ENCODE results near the gene NAA15. TPM values are rescaled to one million over a fixed set of nuclear protein-coding genes. Genes with fewer than 3 reads are reported as not detected.

Gene NAA15
- total RNA-seq, 4 donors from 2014 or later: 17.5 to 28.5 (median 20.5) TPM

GRCh38 chr4:139389991-139390390 lies 88.7 kb downstream of the NAA15 start:
- intact Hi-C loops (cut with DNase I; ENCODE audit: low total_unique reads): no loop called here
- 100% methylated on average over 1 of the region's 1 CpG for WGBS, 2 donors
- H3K4me3 ChIP-seq (ENCODE audit: low read depth, poor library complexity, severe bottlenecking): no peak overlapping the region
- no peak for DNase-seq (ENCODE audit: low spot score in 2 of 2)
- TF ChIP-seq POLR2A (IDR thresholded peaks at IDR 0.05) (no peak), CTCF (IDR thresholded peaks at IDR 0.05) (no peak)

- 95 to 96% methylated on average over 2 of the region's 2 CpGs for WGBS, 2 donors
- no peak for TF ChIP-seq POLR2A (IDR thresholded peaks at IDR 0.05)
- no peak for TF ChIP-seq CTCF (IDR thresholded peaks at IDR 0.05)
- DNase-seq (ENCODE audit: low spot score in 2 of 2): no peak
- no peak overlapping the region for H3K4me3 ChIP-seq (ENCODE audit: low read depth, poor library complexity, severe bottlenecking)
- intact Hi-C loops (cut with DNase I; ENCODE audit: low total_unique reads): no loop called here
These were observed 90.4 kb downstream of the NAA15 start for GRCh38 chr4:139391731-139392130.

GRCh38 chr4:139392797-139393196 lies 91.5 kb downstream of the NAA15 start:
- intact Hi-C loops (cut with DNase I; ENCODE audit: low total_unique reads): no loop called here
- TF ChIP-seq POLR2A (IDR thresholded peaks at IDR 0.05) (no peak), CTCF (IDR thresholded peaks at IDR 0.05) (no peak)
- WGBS, 2 donors: 94% methylated on average over 4 of the region's 4 CpGs
- no peak overlapping the region for H3K4me3 ChIP-seq (ENCODE audit: low read depth, poor library complexity, severe bottlenecking)
- DNase-seq (ENCODE audit: low spot score in 2 of 2): no peak

- DNase-seq (ENCODE audit: low spot score in 2 of 2): no peak
- intact Hi-C loops (cut with DNase I; ENCODE audit: low total_unique reads): no loop called here
- no peak overlapping the region for H3K4me3 ChIP-seq (ENCODE audit: low read depth, poor library complexity, severe bottlenecking)
- no peak for TF ChIP-seq POLR2A (IDR thresholded peaks at IDR 0.05)
- no peak for TF ChIP-seq CTCF (IDR thresholded peaks at IDR 0.05)
- WGBS, 2 donors: 94 to 96% methylated on average over 3 of the region's 3 CpGs
These were observed 100.1 kb downstream of the NAA15 start for GRCh38 chr4:139401368-139401767.

- no peak for DNase-seq (ENCODE audit: low spot score in 2 of 2)
- intact Hi-C loops (cut with DNase I; ENCODE audit: low total_unique reads): no loop called here
- H3K4me3 ChIP-seq (ENCODE audit: low read depth, poor library complexity, severe bottlenecking): no peak overlapping the region
- no peak for TF ChIP-seq POLR2A (IDR thresholded peaks at IDR 0.05)
- no peak for TF ChIP-seq CTCF (IDR thresholded peaks at IDR 0.05)
- 75 to 85% methylated on average over 5 of the region's 5 CpGs for WGBS, 2 donors
These were observed 101.1 kb downstream of the NAA15 start for GRCh38 chr4:139402436-139402835.

GRCh38 chr4:139403462-139403861 lies 102.2 kb downstream of the NAA15 start:
- DNase-seq (ENCODE audit: low spot score in 2 of 2): no peak
- intact Hi-C loops (cut with DNase I; ENCODE audit: low total_unique reads): no loop called here
- no peak overlapping the region for H3K4me3 ChIP-seq (ENCODE audit: low read depth, poor library complexity, severe bottlenecking)
- TF ChIP-seq POLR2A (IDR thresholded peaks at IDR 0.05) (no peak), CTCF (IDR thresholded peaks at IDR 0.05) (no peak)
- WGBS, 2 donors: 91% methylated on average over 3 of the region's 3 CpGs

All from lower leg skin (tissue), 4 donors.